Omental fat pad (tissue), 4 donors: Measurements from ENCODE around the gene CLSTN2. TPM values are rescaled to one million over a fixed set of nuclear protein-coding genes. Genes with fewer than 3 reads are reported as not detected.

Source experiments
- ATAC-seq: fragments of 150-250 bp; one replicate; pipeline ENCODE4 v1.9.1; 2016; ENCODE audit warnings: mild to moderate bottlenecking, moderate library complexity; ENCODE audit not compliant: low FRiP score
- DNase-seq: peaks from one replicate; pipeline ENCODE4 v3.0.0-alpha.2; 2019; ENCODE audit warnings: low spot score
- total RNA-seq, 4 donors: library from RNA; depleted of rRNA; stranded (reverse); fragments of >200 nt; gene quantifications; one replicate each; pipeline ENCODE4 v1.1.0, GENCODE V29; 2016
- TF ChIP-seq, protein P1 (sequence below), 3 donors: fragments of 450-650 bp; IDR thresholded peaks; one replicate each; pipeline ENCODE4 v1.5.1; 2016 to 2017; ENCODE audit warnings: antibody characterized with exemption in 3 of 3, mild to moderate bottlenecking in 3 of 3, moderate library complexity in 2 of 3

CLSTN2 gene
- total RNA-seq, 4 donors from 2014 or later: 20.0 to 40.5 (median 37.8) TPM

DNA sequence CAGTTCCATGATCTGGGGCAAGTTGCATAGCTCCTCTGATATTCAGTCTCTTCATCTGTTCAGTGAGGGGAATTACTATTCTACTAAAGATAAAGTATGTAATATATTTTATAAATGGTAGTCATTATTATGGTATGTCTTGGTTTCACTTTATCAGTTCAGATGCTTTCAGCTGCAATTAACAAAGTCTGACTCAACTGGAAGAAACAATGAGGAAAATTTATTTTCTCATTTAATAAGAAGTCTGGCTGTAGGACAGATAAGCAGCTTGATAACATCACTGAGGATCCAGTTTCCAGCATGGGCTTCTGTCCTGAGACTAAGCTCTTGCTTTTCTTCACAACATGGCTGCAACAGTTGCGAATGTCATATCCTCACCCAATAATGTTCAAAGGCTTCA lies 388.6 kb downstream of the CLSTN2 start:
- DNase-seq (no peak), ATAC-seq (no peak)
- TF ChIP-seq, protein P1, sequence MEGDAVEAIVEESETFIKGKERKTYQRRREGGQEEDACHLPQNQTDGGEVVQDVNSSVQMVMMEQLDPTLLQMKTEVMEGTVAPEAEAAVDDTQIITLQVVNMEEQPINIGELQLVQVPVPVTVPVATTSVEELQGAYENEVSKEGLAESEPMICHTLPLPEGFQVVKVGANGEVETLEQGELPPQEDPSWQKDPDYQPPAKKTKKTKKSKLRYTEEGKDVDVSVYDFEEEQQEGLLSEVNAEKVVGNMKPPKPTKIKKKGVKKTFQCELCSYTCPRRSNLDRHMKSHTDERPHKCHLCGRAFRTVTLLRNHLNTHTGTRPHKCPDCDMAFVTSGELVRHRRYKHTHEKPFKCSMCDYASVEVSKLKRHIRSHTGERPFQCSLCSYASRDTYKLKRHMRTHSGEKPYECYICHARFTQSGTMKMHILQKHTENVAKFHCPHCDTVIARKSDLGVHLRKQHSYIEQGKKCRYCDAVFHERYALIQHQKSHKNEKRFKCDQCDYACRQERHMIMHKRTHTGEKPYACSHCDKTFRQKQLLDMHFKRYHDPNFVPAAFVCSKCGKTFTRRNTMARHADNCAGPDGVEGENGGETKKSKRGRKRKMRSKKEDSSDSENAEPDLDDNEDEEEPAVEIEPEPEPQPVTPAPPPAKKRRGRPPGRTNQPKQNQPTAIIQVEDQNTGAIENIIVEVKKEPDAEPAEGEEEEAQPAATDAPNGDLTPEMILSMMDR (IDR thresholded peaks at IDR 0.05): no peak

DNA sequence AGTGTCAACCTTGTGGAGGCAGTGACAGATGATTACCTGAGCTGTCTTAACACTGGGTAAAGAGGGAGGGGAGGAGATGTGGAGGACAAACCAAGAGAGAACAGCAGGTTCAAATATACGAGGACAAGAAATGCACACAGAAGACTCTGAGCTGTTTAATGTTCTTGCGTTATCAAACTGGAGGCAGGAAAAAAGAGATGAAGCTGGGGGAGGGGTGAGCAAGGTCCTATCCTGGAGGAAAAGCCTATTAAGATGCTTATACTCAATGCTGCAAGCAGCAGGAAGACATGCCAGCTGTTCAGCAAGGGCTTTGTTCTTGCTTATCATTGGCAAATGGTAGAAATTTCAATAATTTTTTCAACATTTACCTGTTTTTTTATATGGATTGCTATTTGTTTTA lies 397.1 kb downstream of the CLSTN2 start:
- DNase-seq: no peak

DNA sequence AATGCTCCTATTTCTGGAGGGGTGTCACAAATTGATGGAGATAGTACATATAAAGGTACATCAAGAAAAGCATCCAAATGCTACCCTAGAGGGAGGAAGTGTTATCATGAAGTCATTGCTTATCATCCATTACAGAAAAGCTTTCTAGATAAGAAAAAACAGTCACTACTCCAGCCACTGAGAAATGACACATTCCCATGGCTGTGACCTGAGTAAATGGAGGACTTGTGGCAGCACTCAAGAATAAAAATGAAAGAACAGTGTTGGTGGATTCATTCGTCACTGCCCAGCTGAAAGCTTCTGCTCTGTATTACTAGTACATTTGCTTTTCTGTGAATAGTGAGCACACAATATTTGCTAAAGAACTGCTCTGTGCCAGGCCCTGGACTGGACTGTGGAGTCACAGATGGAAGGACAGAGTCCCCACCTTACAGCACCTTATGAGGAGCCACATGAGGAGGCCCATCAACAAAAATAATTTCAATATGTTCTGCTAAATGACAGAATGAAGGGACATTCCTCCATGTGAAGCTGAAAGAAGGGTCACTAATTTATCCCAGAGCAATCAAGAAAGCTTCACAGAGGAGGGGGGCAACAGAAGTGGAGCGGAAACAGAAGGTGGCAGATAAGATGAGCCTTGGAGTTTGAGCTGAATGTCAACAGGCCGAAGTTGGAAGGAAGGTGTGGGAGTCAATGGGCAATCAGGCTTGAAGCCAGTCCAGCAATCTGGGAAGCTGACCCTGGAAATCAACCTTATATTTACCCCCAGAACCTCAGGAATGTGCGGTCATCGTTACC lies 399.3 kb downstream of the CLSTN2 start:
- TF ChIP-seq, protein P1 (IDR thresholded peaks at IDR 0.05): no peak
- ATAC-seq (no peak), DNase-seq (no peak)

More for the DNA sequence above, 397.1 kb downstream of the CLSTN2 start:
- TF ChIP-seq, protein P1 (IDR thresholded peaks at IDR 0.05): no peak
- no peak for ATAC-seq

DNA sequence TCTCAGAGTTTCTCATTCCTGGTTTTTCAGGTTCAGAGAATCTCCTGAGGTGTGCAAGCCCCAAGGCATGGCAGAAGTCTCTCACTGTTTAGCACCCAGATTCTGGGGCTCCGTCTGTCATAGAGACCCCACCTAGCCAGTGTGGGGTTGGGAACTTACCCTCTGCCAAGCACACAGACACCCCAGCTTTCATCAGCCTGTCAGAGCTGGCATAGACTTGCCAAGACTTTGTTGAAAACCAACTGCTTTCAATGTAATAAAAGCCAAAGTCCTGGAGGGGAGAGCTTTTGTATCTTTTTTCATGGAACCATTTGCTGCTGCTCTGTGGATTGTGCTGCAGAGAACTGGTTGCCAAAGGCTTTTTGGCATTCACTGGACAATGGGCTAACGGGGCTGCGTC lies 401.5 kb downstream of the CLSTN2 start:
- TF ChIP-seq, protein P1 (IDR thresholded peaks at IDR 0.05): no peak
- ATAC-seq: no peak

DNA sequence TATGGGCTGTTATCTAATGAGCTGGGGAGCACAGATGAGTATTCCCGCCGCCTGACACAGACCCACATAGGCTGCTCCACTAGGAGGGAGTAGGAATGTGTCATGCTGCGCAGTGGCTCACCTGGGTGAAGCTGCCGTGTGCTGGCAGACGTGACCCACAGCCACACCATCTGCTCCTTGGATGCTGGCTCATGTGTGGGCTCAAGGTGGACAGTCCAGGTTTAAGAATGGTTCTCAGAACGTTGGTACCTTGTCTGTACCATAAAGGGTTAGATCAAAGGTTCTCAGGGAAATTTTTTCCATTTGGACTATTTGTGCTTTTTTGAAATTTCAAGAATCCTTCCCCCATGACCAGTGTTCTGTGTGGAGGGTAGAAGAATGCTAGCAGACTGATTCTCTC lies 403.9 kb downstream of the CLSTN2 start:
- ATAC-seq (no peak), DNase-seq (no peak)
- TF ChIP-seq, protein P1 (IDR thresholded peaks at IDR 0.05): no peak

More for the DNA sequence above, 401.5 kb downstream of the CLSTN2 start:
- DNase-seq: no peak

DNA sequence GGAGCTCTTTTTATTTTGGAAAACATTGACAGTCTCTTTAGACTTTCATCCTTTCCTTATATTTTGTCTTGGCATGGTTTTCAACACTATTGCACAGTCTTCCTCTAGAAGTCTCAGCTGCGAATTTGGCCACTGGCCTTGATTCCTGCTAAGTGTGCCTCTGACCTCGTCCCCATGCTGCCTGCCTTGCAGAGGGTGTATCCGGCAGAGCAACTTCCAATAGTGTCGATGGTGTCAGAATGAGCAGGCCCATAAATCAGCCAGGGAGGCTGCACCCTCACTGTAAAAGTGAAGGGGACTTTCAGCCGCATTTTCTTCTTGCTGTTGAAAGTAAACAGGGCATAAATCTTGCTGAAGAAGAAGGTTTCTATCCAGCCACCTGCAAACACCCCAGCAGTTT lies 406.2 kb downstream of the CLSTN2 start:
- ATAC-seq (no peak), DNase-seq (no peak)
- TF ChIP-seq, protein P1 (IDR thresholded peaks at IDR 0.05): no peak

DNA sequence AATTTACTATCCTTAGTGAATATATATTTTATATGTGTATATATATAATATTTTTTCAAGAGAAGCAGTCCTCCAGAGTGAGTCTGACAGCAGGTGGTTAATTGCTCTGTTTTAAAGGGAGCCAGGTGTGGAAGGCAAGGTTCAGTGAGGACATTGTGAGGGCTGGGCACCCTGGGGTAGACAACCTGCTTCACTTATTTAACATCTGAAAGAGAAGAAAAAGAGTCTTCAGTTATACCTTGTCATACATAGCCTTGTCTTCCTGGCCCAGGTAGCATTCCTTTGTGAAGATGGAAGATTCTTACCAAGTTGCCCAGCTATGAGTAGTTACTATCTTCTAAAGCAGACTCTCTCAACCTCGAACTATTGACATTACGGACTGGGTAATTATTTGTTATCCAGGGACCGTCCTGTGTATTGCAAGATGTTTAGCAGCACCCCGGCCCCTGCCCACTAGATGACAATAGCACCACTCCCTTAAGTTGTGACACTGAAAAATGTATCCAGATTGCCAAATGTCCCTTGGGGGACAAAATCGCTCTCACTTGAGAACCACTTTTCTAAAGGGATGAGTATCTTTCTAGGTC lies 406.9 kb downstream of the CLSTN2 start:
- ATAC-seq: no peak
- TF ChIP-seq, protein P1 (IDR thresholded peaks at IDR 0.05): no peak
- no peak for DNase-seq
